CD4-positive, alpha-beta T cell treated with Interferon gamma for 1 hour (primary cell): ENCODE data around the gene KRT85.
"Not testable (repeated sequence)": the region's sequence is repeated elsewhere in the genome, so short reads cannot be mapped to it uniquely, and the experiment has no call there.

Source experiments
- DNase-seq: peaks from one replicate; pipeline ENCODE4 v3.0.0-alpha.2; 2020

Gene KRT85

DNA sequence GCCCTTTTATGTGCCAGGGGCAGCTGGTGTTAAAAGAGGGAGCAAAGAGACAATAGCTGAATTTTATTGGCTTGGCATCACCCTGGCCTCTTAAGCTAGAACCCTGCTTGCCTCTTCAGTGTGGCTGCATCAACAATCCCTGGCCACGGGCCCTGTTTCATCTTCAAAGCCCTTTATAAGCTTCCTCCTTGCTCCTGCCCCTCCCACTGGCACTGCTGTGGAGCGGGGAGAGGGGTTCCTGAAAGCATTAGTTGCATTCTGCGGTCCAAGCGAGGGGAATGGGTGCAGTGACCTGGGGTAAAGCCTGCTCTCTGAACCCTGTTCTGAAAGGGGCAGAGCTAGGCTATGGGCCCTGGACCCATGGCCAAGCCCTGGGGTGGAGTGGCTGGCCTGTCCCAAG lies 45.9 kb downstream of the KRT85 start:
- no peak for DNase-seq

DNA sequence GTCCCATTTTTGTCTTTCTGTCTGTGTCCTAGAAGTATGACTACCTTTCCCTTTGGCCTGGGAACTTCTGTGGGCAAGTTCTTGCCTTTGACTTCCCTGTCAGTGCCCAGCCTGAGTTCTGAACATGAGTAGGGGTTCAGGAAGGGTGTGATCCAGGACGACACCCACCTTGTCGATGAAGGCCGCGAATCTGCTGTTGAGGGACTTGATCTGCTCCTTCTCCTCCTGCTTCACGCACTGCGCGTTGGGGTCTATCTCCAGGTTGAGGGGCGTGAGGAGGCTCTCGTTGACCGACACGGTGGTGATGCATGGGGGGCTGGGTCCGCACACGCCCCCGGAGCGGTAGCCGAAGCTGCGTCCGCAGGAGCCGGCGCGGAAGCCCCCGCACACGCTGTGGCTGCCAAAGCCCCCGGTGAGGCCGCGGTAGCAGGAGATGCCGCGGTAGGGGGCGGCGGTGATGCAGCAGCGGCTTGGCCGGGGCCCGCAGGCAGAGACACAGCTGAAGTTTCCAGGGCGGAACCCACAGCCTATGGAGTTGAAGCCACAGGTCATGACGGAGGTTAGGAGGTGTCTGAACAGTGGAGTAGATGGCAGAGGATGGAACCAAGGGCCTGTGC lies 46.4 kb downstream of the KRT85 start, which contains the start of gene KRT83:
Gene KRT83, minus strand, starts transcription at position 615 of the 617 bp plus-strand sequence. Its CDS starts 63 bp downstream, at position 552.
- DNase-seq: no peak

DNA sequence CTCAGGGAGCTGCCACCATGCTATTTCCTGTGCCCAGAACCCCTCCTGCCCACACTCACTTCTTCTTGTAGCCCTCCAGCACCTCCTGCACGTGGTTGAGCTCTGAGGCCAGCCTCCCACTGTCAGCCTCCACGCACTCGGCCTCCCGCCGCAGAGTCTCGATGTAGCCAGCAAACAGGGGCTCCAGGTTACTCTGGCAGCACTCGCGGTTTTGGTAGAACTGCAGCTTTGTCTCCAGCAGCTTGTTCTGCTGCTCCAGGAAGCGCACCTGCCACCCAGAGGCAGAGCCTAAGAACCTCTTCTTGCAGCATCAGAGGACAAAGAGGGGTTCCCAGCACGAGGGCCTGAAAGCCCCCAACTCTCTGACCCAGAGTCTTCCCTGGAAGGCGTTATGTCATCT lies 48.2 kb downstream of the KRT85 start:
- no peak for DNase-seq

DNA sequence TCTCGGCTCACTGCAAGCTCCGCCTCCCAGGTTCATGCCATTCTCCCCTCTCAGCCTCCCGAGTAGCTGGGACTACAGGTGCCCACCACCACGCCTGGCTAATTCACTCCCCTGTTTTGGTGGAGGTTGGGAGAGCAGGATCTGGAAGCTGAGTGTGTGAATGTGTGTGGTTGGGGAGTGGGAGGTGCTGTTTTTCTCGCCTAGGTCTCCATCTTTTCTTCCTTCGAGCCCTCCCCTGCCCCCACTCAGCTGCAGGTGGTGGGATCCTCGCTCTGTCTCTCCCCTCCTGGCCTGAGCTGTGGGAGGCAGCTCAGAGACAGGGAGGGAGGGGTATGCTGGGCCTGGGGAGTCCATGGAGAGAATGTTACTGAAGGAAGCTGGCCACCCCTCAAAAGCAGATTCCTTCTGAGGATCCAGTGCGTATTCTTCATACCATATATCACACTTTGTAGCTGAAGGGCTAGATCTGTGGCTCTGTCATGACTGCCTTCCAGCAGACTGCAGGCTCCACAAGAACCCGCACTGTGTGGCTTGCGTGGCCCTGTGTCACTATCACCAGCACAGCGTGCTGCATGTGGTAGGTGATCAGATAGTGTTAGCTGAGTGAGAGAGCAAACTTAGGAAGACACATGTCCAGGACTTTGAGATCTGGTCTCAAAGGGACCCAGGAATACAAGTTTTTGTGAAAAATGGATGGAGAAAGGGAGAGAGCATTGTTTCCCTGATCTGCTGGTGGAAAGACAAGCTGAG lies 48.9 kb downstream of the KRT85 start:
- DNase-seq: no peak

DNA sequence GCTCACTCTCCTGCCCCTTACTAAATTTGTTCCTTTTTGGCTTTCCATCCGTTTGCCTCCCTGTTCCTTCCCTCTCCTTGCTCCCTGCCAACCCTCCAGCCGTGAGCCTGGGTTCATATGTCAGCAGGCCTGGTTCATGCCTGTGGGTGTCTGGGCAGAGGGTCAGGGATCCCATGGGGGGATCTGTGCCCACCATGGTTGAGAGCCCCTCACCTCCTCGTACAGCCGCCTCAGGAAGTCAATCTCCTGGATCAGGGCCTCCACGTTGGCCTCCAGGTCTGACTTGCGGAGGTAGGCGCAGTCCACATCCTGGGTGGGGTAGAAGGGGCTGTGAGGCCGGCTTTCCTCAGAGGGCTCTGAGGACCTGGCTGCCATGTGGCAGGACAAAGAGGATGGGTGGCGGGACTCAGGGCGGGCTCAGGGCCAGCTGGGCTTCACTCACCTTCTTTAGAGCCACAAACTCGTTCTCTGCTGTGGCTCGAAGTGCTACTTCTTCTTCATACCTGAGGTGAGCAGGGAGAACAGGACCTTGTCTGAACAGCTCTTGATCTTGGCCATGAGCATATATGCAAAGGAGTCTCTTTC lies 49.7 kb downstream of the KRT85 start:
- DNase-seq: no peak

DNA sequence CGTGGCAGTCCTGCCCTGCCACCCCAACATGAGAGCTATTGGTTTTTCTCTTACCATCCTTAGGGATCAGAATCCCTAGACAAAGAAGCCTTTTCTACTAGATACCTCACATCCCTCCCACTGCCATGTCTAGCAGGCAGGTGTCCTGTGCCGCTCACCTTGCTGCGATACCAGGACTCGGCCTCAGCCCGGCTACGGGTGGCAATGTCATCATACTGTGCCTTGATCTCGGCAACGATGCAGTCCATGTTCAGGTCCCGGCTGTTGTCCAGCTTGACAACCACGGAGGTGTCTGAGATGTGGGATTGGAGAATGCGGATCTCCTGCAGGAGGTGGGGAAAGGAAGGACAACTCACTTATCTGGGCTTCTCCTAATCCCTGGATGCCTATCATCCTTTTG lies 50.6 kb downstream of the KRT85 start:
- DNase-seq: no peak

DNA sequence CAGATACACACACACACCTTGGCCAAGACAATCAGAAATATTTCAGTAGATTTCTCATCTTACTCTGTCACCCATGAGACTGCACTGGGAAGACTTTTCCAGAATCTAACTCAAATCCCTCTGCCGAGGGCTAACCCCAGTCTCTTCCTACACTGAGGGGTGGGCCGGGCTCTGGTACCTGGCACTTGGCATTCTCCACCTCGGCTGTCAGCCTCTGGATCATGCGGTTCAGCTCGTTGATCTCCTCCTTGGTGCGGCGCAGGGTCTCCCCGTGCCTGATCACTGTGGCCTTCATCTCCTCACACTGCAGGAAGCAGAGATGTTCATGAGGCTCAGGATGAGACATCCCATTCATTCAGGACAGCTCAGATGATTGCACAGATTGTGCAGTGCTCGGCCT lies 51.0 kb downstream of the KRT85 start:
- DNase-seq: no peak

DNA sequence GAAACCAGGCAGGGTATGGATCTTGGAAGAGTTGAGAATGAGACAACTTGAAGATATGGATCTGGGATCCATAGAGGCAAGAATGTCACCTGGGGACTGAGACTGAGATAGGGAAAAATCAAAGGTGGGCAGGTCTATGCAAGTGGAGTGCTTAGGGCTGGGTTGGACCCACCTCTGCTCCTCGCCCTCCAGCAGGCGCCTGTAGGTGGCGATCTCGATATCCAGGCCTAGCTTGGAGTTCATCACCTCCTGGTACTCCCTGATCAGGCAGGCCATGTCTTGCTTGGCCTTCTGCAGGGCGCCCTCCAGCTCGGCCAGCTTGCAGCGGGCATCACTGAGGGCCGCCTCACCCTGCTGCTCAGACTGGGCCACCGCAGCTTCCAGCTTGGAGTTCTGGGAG lies 51.6 kb downstream of the KRT85 start:
- not testable (repeated sequence) for DNase-seq

DNA sequence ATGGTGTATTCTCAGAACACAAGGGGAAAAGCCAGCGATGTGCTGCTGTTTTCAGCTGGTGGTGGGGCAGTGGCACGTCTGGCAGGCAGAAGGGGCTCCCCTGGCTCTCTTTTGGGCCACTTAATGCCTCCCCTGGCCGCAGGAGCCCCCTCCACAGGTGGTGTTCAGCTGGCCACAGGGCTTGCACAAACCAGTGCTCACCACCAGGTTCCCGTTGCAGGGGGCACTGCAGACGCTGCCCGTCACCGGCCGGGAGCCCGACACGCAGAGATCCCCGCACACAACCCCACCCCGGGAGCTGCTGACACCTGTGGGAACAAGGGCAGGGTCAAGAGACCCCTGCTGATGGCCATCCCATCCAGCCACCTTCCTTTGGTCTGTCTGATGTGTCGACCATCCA lies 52.8 kb downstream of the KRT85 start:
- DNase-seq: no peak

DNA sequence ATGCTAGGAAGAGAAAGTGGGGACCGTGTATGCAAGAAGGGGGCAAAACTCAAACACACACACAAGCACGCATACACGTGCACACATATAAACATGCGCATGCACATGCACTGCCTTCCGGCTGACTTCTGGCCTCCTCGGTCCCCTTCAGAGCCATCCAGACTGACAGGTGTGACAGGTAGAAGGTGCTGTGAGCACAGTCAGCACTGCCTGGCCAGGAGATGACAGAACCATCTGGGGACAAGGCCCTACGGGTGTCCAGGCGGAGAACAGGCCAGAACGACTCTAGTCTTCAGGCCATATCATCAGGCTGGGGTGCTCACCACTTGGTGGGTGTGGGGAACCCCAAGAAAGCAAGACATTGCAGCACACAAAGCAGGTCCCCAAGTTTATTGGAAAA lies 53.4 kb downstream of the KRT85 start:
- no peak for DNase-seq

DNA sequence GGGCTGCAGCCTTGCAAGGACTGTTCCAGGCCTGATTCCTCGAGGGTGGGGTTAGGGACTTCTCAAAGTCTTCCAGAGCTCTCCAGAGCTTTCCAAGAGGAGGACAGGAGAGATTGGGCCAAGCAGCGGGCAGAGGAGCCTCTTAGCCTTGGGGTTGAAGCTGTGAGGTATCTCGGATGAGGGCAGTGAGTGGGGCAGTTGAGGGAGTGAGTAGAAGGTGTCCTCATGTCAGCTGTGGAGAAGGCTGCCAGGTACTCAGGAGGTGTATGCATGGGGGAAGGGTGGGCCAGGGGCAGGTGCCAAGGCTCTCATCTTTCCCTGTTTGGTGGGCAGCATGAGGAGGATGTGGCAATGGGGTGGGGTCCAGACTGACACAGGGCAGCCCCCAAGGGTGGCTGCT lies 53.8 kb downstream of the KRT85 start:
- DNase-seq: no peak

DNA sequence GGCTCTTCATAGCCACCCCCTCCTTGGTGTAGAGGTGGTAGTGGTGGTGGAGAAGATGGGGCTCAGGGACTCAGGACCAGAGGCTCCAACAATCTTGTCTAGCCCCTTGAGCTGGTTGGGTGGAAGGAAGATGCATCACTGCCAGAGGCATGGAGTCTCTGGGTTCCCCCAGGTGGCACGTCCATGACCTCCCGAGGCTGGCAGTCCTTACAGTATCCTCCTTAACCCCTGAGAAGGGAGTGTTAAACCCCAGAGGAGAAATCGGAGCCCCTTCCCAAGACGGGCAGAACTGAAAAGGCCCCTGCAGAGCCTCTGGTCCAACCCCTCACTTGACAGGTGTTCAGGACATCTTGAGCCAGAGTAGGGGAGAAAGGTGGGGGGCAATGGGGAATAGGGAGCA lies 55.2 kb downstream of the KRT85 start:
- DNase-seq: no peak

DNA sequence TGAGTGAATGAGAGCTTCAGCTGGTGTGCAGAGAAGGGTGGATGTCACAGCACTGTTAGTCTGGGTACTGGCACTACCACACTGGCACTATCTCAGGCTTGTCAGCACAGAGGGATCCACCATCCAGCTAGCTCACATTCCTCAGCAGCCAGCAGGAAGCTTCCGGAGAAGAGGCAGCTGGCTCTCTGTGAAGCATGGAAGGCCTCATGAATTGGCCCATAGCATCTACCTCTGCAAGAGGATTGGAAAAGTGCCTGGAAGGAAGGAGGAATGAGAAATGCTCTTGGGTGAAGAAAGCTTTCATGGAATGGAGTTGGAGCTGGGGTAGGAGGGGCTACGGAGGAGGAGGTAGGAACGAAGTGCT lies 56.0 kb downstream of the KRT85 start:
- DNase-seq: no peak

DNA sequence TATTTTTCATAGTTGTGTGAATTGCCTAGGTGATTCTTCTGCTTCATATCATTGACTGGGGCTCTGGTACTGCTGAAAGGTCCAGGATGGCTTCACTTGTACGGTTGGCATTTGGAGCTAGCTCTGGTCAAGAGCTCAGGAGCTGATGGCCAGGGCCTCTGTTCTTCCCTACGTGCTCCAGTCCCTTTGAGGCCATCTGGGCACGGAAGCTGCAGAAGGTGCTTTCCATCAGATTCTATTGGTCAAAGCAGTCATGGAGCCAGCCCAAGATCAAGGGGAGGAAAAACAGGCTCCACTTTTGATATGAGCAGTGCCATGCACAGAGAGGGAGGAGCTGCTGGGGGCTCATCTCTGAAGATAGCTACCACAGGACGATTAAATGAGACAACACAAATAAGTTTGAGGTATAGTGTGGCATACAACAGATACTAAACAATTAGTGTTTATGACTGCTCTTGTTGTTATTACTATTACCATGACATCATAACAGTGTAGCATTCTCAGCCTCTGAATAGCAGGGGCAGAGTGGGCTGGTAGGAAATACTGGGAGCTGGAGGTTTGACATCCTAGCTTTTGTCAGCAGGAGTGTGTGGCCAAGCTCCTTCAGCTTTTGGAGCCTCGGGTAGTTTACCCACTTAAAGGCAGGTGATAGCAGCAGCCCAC lies 56.5 kb downstream of the KRT85 start:
- no peak for DNase-seq
